ENCODE data around the gene CCT6B.

DNA sequence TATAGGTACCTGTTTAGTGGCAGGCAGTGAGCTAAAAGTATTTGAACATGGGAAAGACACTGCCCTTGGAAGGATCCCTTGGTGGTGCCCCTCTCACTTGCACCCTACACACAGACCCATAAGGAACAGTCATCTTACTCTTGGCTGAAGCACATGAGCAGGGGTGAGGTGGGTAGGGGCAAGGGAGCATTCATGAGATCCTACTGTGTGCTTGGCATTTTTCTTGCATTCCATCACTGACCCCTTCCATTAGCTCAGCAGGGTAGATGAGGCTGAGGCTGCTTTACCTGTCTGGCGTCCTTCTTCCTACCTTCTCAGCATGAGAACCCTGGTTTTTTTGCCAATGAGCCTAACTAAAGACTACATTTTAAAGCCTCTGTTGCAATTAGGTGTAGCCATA lies 48.3 kb downstream of the CCT6B start:
- TF ChIP-seq, protein P1, sequence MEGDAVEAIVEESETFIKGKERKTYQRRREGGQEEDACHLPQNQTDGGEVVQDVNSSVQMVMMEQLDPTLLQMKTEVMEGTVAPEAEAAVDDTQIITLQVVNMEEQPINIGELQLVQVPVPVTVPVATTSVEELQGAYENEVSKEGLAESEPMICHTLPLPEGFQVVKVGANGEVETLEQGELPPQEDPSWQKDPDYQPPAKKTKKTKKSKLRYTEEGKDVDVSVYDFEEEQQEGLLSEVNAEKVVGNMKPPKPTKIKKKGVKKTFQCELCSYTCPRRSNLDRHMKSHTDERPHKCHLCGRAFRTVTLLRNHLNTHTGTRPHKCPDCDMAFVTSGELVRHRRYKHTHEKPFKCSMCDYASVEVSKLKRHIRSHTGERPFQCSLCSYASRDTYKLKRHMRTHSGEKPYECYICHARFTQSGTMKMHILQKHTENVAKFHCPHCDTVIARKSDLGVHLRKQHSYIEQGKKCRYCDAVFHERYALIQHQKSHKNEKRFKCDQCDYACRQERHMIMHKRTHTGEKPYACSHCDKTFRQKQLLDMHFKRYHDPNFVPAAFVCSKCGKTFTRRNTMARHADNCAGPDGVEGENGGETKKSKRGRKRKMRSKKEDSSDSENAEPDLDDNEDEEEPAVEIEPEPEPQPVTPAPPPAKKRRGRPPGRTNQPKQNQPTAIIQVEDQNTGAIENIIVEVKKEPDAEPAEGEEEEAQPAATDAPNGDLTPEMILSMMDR (IDR thresholded peaks at IDR 0.05) = no peak
- no peak for TF ChIP-seq TCF7L2 (IDR thresholded peaks at IDR 0.05; ENCODE audit: low read depth, low read length)
- no peak for TF ChIP-seq POLR2AphosphoS5 (IDR thresholded peaks at IDR 0.05; ENCODE audit: low read depth, low read length)

Measured in Panc1 (cell line).